GM12878 (cell line): ENCODE data around the gene YAE1. TPM values are rescaled to one million over a fixed set of nuclear protein-coding genes. Genes with fewer than 3 reads are reported as not detected.
A peak's percentile ranks its signal among the peaks of the same experiment; 100 is the strongest.

Source experiments
- ATAC-seq: fragments of 200-7000 bp; cut with Tn5 transposase; 3 replicates; pipeline ENCODE4 v1.9.1; 2020; ENCODE audit warnings: mild to moderate bottlenecking, moderate library complexity
- BruUV-seq: library from RNA; stranded (reverse); fragments of 400-500 nt; replicated peaks from 2 replicates; lab custom pipeline; 2021; lab: Mats Ljungman, UMichigan
- CTCF ChIA-PET: fragments of 300-600 bp; sonication (Branson Sonifier 250); formaldehyde crosslinking; extraction: SDS; loops from one replicate; lab custom pipeline; 2021; ENCODE audit warnings: inconsistent platforms; lab: Yijun Ruan, JAX
- POLR2A ChIA-PET: fragments of 350-600 bp; formaldehyde crosslinking; extraction: SDS; loops from one replicate; lab custom pipeline; 2021; ENCODE audit warnings: inconsistent platforms; lab: Charles Lee
- RAD21 ChIA-PET: fragments of 300-600 bp; sonication (Branson Sonifier 250); formaldehyde crosslinking; loops from one replicate; lab custom pipeline; 2023; ENCODE audit warnings: antibody characterized with exemption; ENCODE audit not compliant: unreplicated experiment; lab: Charles Lee
- SMC1A ChIA-PET: fragments of 300-600 bp; sonication (Branson Sonifier 250); formaldehyde crosslinking; loops from one replicate; lab custom pipeline; 2023; ENCODE audit not compliant: unreplicated experiment, uncharacterized antibody; lab: Charles Lee
- DNase-seq: peaks from one replicate; pipeline ENCODE4 v3.0.0-alpha.2; 2011; ENCODE audit warnings: low read depth, low spot score
- FAIRE-seq: peaks from 3 replicates; lab custom pipeline; 2011; peaks lifted over from hg19 to GRCh38; lab: Jason Lieb, UNC
- H2AFZ ChIP-seq: 2 replicates; pipeline ENCODE4 v1.6.0; 2011; ENCODE audit warnings: low read depth, low read length, control low read depth; ENCODE audit not compliant: control insufficient read depth
- H3K27ac ChIP-seq: 2 replicates; pipeline ENCODE4 v1.5.1; 2011; ENCODE audit warnings: control low read depth; ENCODE audit not compliant: control insufficient read depth, insufficient read depth
- H3K27me3 ChIP-seq, 2 experiments: replicated peaks in 1 of 2; 2 replicates each; pipeline versions ENCODE4 v1.6.0 to v1.6.1; 2011; ENCODE audit warnings: low read length in 1 of 2; ENCODE audit not compliant: control insufficient read depth in 2 of 2, insufficient read depth in 2 of 2
- H3K36me3 ChIP-seq, 2 experiments: 2 replicates each; pipeline ENCODE4 v1.5.1; 2011; ENCODE audit warnings: low read length in 1 of 2; ENCODE audit not compliant: control insufficient read depth in 2 of 2, insufficient read depth in 2 of 2
- H3K4me1 ChIP-seq: 2 replicates; pipeline ENCODE4 v1.6.1; 2011; ENCODE audit warnings: mild to moderate bottlenecking, low read length, moderate library complexity, mixed read lengths; ENCODE audit not compliant: control insufficient read depth, insufficient read depth
- H3K4me2 ChIP-seq: 2 replicates; pipeline ENCODE4 v1.6.0; 2011; ENCODE audit warnings: control low read depth; ENCODE audit not compliant: control insufficient read depth, insufficient read depth
- H3K4me3 ChIP-seq: fragments of 200-600 bp; sonication (generic); 2 replicates; pipeline ENCODE4 v1.5.1; 2016
- H3K79me2 ChIP-seq: 2 replicates; pipeline ENCODE4 v1.6.0; 2011; ENCODE audit warnings: low read length; ENCODE audit not compliant: control insufficient read depth, insufficient read depth
- H3K9ac ChIP-seq: 2 replicates; pipeline ENCODE4 v1.8.0; 2011; ENCODE audit warnings: low read length, control low read depth, mixed read lengths; ENCODE audit not compliant: control insufficient read depth, insufficient read depth
- H3K9me3 ChIP-seq: replicated peaks from 3 replicates; pipeline ENCODE4 v1.5.1; 2011; ENCODE audit warnings: mild to moderate bottlenecking, low read length; ENCODE audit not compliant: control insufficient read depth, insufficient read depth
- H4K20me1 ChIP-seq: 2 replicates; pipeline ENCODE4 v1.6.0; 2011; ENCODE audit not compliant: control insufficient read depth, insufficient read depth
- IRF4 ChIP-seq: IDR thresholded peaks from 2 replicates; pipeline ENCODE4 v1.6.1; 2011; ENCODE audit warnings: low read depth, low read length
- RUNX3 ChIP-seq: IDR thresholded peaks from 2 replicates; pipeline ENCODE4 v1.6.1; 2012; ENCODE audit warnings: low read length, inconsistent platforms
- WRNIP1 ChIP-seq: IDR thresholded peaks from 2 replicates; pipeline ENCODE4 v1.6.1; 2011; ENCODE audit warnings: low read depth, low read length, improper control_type of control experiment, borderline replicate concordance
- in situ Hi-C: fragments of 300-500 bp; cut with MboI; formaldehyde crosslinking; loops from 9 replicates; pipeline ENCODE4 v1.14.3; 2018; ENCODE audit warnings: mixed read lengths
- intact Hi-C: fragments of 100-400 bp; cut with micrococcal nuclease; formaldehyde crosslinking; loops from one replicate; pipeline ENCODE4 v1.14.2; 2022; ENCODE audit not compliant: unreplicated experiment
- polyA plus RNA-seq, 11 experiments: library from polyadenylated mRNA; depleted of rRNA in 4 of 11; unstranded in 6 of 11; stranded (reverse) in 5 of 11; fragments of >200 nt; fragmentation: Nextera tagmentation in 4 of 11; fragmentation: Illumina TruSeq in 1 of 11; extraction: Ambion mirVana in 4 of 11; extraction: Trizol in 1 of 11; gene quantifications; 1 replicate in 1 of 11; 2 replicates in 10 of 11; pipeline versions ENCODE4 v1.2.1 to v1.2.3, GENCODE V29; 2011 to 2016; ENCODE audit warnings: inconsistent platforms in 2 of 11, missing spikeins in 2 of 11, low read depth in 1 of 11
- total RNA-seq, 4 experiments: library from RNA; depleted of rRNA in 3 of 4; stranded (reverse); fragments of >200 nt in 3 of 4; fragmentation: Illumina TruSeq in 1 of 4; extraction: Trizol in 1 of 4; gene quantifications; 2 replicates each; pipeline versions ENCODE4 v1.2.1 to v1.2.3, GENCODE V29; 2013 to 2021
- TF ChIP-seq, protein P1 (sequence below): IDR thresholded peaks from 2 replicates; pipeline ENCODE4 v1.6.1; 2011; ENCODE audit warnings: borderline replicate concordance, low read depth, mild to moderate bottlenecking, moderate library complexity, low read length; ENCODE audit not compliant: insufficient read depth, poor library complexity, severe bottlenecking

The YAE1 gene
- total and polyA plus RNA-seq, 10 of the 15 experiments (the other 5 are each of a cell fraction or from before 2014, with no cell fraction given) = 13.5 to 35.8 (median 22.9) TPM

DNA sequence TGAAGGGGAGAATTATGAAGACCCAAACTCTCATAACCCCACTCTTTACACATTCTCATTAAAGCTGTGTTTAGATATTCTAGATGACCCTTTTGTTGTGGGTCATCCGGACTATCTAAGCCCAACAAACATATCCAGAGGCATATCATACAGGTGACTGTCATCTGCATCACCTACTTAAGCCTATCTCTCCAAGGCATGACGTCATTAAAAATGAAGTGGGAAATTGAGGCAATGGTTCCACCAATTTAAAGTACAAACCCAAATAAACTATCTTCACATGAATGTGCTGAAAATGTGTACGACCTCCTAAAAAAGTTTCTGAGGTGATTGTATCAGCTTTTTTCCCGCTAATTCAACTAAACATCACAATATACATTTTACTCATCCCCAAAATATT is 52.7 kb downstream of the YAE1 start (continued):
- TF ChIP-seq IRF4 (no peak), WRNIP1 (no peak)

DNA sequence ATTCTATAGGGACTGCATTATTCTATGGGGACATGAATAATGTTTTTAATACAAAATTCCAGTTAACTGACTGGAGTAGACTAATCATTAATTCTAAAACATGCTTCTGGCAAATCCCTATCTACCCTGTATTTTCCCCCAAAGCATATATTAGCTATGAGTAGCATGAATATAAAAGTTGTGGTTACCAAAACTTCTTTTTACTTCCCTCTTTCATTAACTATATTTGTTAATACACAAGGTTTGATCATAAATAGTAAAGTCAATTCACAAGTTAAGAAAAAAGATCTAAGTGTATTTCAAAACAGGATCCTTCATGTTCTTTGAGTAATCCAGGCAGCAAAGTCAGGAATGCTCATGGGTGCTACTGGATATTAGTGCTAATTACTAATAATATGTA is 54.3 kb downstream of the YAE1 start:
- POLR2A ChIA-PET = interaction anchor here (0.6 to 5.0 kb wide), 4 partner anchors 28 to 114 kb away, joined by 3 to 64 read pairs (median 4); no protein-coding TSS in a partner anchor
- Histone ChIP-seq H3K27ac (no peak overlapping the region), H3K36me3 (no peaks in the 10 kb centered on the region), H3K4me1 (peaks cover 11% of the 10 kb centered on the region), H3K79me2 (peaks cover 34% of the 10 kb centered on the region)
- BruUV-seq = no TSS peak
- no peak for ATAC-seq
- TF ChIP-seq RUNX3 = peak; percentile 4; the same call in 1 of the 2 replicates
- TF ChIP-seq, protein P1, sequence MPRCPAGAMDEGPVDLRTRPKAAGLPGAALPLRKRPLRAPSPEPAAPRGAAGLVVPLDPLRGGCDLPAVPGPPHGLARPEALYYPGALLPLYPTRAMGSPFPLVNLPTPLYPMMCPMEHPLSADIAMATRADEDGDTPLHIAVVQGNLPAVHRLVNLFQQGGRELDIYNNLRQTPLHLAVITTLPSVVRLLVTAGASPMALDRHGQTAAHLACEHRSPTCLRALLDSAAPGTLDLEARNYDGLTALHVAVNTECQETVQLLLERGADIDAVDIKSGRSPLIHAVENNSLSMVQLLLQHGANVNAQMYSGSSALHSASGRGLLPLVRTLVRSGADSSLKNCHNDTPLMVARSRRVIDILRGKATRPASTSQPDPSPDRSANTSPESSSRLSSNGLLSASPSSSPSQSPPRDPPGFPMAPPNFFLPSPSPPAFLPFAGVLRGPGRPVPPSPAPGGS = no peak
- TF ChIP-seq, all 136 proteins: peak for 1
- RAD21 ChIA-PET = interaction anchor here (1.0 to 6.4 kb wide), 6 partner anchors 40 to 127 kb away, joined by 3 to 75 read pairs (median 6); no protein-coding TSS in a partner anchor
- in situ Hi-C loops (no loop called here), intact Hi-C loops (no loop called here)
- no peak for FAIRE-seq
- no peaks in the 10 kb centered on the region for H3K27me3 ChIP-seq
- no peaks in the 10 kb centered on the region for H3K9me3 ChIP-seq
- H3K4me2 ChIP-seq = peak overlapping the region; percentile 4; the same call in 1 of the 2 replicates
- CTCF ChIA-PET = interaction anchor here (1.0 to 5.0 kb wide), 6 partner anchors 28 to 126 kb away, joined by 3 to 42 read pairs (median 20); no protein-coding TSS in a partner anchor
- no peaks in the 10 kb centered on the region for H4K20me1 ChIP-seq
- no peak overlapping the region for H3K9ac ChIP-seq
- H2AFZ ChIP-seq = no peak overlapping the region
- SMC1A ChIA-PET = interaction anchor here (0.6 to 6.9 kb wide), 13 partner anchors 9 to 407 kb away, joined by 3 to 82 read pairs (median 5); no protein-coding TSS in a partner anchor
- H3K4me3 ChIP-seq = no peak overlapping the region
- no peak for DNase-seq
